T-helper 22 cell (primary cell): ENCODE data around the gene LMO7.

ENCODE experiments used
- DNase-seq: peaks from one replicate; pipeline ENCODE4 v3.0.0-alpha.2; 2020; ENCODE audit warnings: low read depth

The LMO7 gene

GRCh38 chr13:75843991-75844390, 207.9 kb downstream of the LMO7 start:
- no peak for DNase-seq

GRCh38 chr13:75847588-75847987, 211.5 kb downstream of the LMO7 start:
- DNase-seq = no peak

GRCh38 chr13:75850916-75851315, 214.8 kb downstream of the LMO7 start:
- DNase-seq = no peak

- DNase-seq = no peak
Measured at GRCh38 chr13:75855216-75855615, 219.1 kb downstream of the LMO7 start.

GRCh38 chr13:75855847-75856246, 219.7 kb downstream of the LMO7 start:
- DNase-seq = no peak

GRCh38 chr13:75857291-75857690, 221.2 kb downstream of the LMO7 start:
- no peak for DNase-seq

GRCh38 chr13:75860935-75861334, 224.8 kb downstream of the LMO7 start:
- no peak for DNase-seq

GRCh38 chr13:75861786-75862185, 225.7 kb downstream of the LMO7 start:
- no peak for DNase-seq

- no peak for DNase-seq
Measured at GRCh38 chr13:75864718-75865117, 228.6 kb downstream of the LMO7 start.

GRCh38 chr13:75867379-75868117, 231.4 kb downstream of the LMO7 start:
- no peak for DNase-seq

- no peak for DNase-seq
Measured at GRCh38 chr13:75869981-75870380, 233.9 kb downstream of the LMO7 start.

- no peak for DNase-seq
Measured at GRCh38 chr13:75870397-75870903, 234.3 kb downstream of the LMO7 start.

GRCh38 chr13:75871059-75871458, 234.9 kb downstream of the LMO7 start:
- no peak for DNase-seq

- no peak for DNase-seq
Measured at GRCh38 chr13:75872980-75873379, 236.8 kb downstream of the LMO7 start.

- no peak for DNase-seq
Measured at GRCh38 chr13:75873494-75873893, 237.4 kb downstream of the LMO7 start.

- DNase-seq = no peak
Measured at GRCh38 chr13:75875450-75875849, 239.3 kb downstream of the LMO7 start.

- no peak for DNase-seq
Measured at GRCh38 chr13:75876142-75877050, 240.3 kb downstream of the LMO7 start.

- DNase-seq = no peak
Measured at GRCh38 chr13:75877071-75877470, 240.9 kb downstream of the LMO7 start.

GRCh38 chr13:75879656-75880055, 243.5 kb downstream of the LMO7 start:
- no peak for DNase-seq

GRCh38 chr13:75881109-75881775, 245.1 kb downstream of the LMO7 start:
- DNase-seq = no peak

GRCh38 chr13:75882261-75882660, 246.1 kb downstream of the LMO7 start:
- no peak for DNase-seq

GRCh38 chr13:75889427-75889826, 253.3 kb downstream of the LMO7 start:
- DNase-seq = no peak

GRCh38 chr13:75895168-75895567, 259.0 kb downstream of the LMO7 start:
- DNase-seq = no peak
